Uterus (tissue), 4 donors: ENCODE results near the gene TRIM14. TPM values are rescaled to one million over a fixed set of nuclear protein-coding genes. Genes with fewer than 3 reads are reported as not detected.

Source experiments
- DNase-seq, 2 donors: peaks; one replicate each; pipeline ENCODE4 v3.0.0-alpha.2; 2019 to 2020
- H3K27ac ChIP-seq, 2 donors: fragments of 200-600 bp; sonication (generic); 1 replicate in 1 of 2; 2 replicates in 1 of 2; pipeline ENCODE4 v1.5.1; 2016 to 2018
- H3K27me3 ChIP-seq, 2 donors: fragments of 200-600 bp; sonication (generic); one replicate each; pipeline ENCODE4 v1.5.1; 2018 to 2019; ENCODE audit warnings: control low read depth in 1 of 2
- H3K36me3 ChIP-seq, 2 donors: fragments of 200-600 bp; sonication (generic); one replicate each; pipeline ENCODE4 v1.5.1; 2019; ENCODE audit warnings: control low read depth in 1 of 2
- H3K4me1 ChIP-seq, 2 donors: fragments of 200-600 bp; sonication (generic); one replicate each; pipeline ENCODE4 v1.5.1; 2018 to 2019; ENCODE audit warnings: control low read depth in 1 of 2
- H3K4me3 ChIP-seq, 2 donors: fragments of 200-600 bp; sonication (generic); 1 replicate in 1 of 2; 2 replicates in 1 of 2; pipeline ENCODE4 v1.5.1; 2018 to 2019; ENCODE audit warnings: mild to moderate bottlenecking in 1 of 2
- H3K9me3 ChIP-seq, 2 donors: fragments of 200-600 bp; sonication (generic); one replicate each; pipeline ENCODE4 v1.5.1; 2019; ENCODE audit warnings: control low read depth in 1 of 2
- CTCF ChIP-seq, 4 experiments: fragments of 200-600 bp in 2 of 4; fragments of 450-650 bp in 2 of 4; sonication (generic) in 2 of 4; IDR thresholded peaks; one replicate each; pipeline ENCODE4 v1.5.1; 2016 to 2019; ENCODE audit warnings: antibody characterized with exemption in 4 of 4, mild to moderate bottlenecking in 2 of 4, moderate library complexity in 1 of 4
- POLR2A ChIP-seq, 2 donors: fragments of 450-650 bp; IDR thresholded peaks; one replicate each; pipeline ENCODE4 v1.6.1; 2016; ENCODE audit warnings: antibody characterized with exemption in 2 of 2, mild to moderate bottlenecking in 1 of 2, moderate library complexity in 1 of 2
- intact Hi-C: fragments of 100-400 bp; cut with DNase I; formaldehyde crosslinking; loops from one replicate; pipeline ENCODE4 v1.15.1; 2023; ENCODE audit warnings: low total_unique reads
- total RNA-seq, 4 donors: library from RNA; depleted of rRNA in 3 of 4; stranded (reverse); fragments of >200 nt in 3 of 4; gene quantifications; one replicate each; pipeline versions ENCODE4 v1.1.0 to v1.2.4, GENCODE V29; 2014 to 2023
- donor health status: DM: yes; HTN: yes; CAD: no.

The TRIM14 gene
- total RNA-seq, 4 donors from 2014 or later = 1.5 to 17.7 (median 10.9) TPM

GRCh38 chr9:98085058-98085457, 34.0 kb downstream of the TRIM14 start:
- no peaks in the 10 kb centered on the region for H3K36me3 ChIP-seq
- H3K27ac ChIP-seq = no peak overlapping the region
- H3K9me3 ChIP-seq = no peaks in the 10 kb centered on the region
- no peaks in the 10 kb centered on the region for H3K4me1 ChIP-seq
- intact Hi-C loops = no loop called here
- no peak overlapping the region for H3K4me3 ChIP-seq
- no peaks in the 10 kb centered on the region for H3K27me3 ChIP-seq
- DNase-seq = no peak
- TF ChIP-seq POLR2A (IDR thresholded peaks at IDR 0.05) (no peak), CTCF (IDR thresholded peaks at IDR 0.05) (no peak)

DNA sequence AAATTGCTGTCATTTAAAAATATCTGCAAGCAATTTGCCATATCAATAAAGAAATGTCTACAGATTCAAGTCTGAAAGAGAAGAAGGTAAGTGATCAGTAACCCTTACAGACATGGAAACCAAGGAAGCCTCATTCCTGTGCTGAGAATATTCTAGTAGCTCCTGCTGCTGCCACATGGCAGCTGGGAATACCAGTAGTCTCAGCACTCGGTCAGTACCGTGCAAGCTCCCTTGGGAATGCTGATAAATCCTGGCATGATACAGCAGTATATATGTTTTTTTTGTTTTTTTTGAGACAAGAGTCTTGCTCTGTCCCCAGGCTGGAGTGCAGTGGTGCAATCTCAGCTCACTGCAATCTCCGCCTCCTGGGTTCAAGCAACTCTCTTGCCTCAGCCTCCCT, 34.6 kb downstream of the TRIM14 start:
- H3K4me3 ChIP-seq = no peak overlapping the region
- H3K36me3 ChIP-seq = no peaks in the 10 kb centered on the region
- no peak overlapping the region for H3K27ac ChIP-seq
- no peaks in the 10 kb centered on the region for H3K4me1 ChIP-seq
- H3K27me3 ChIP-seq = no peaks in the 10 kb centered on the region
- no peak for TF ChIP-seq CTCF (IDR thresholded peaks at IDR 0.05)
- TF ChIP-seq POLR2A (IDR thresholded peaks at IDR 0.05) = no peak
- H3K9me3 ChIP-seq = no peaks in the 10 kb centered on the region
- intact Hi-C loops = no loop called here
- no peak for DNase-seq

DNA sequence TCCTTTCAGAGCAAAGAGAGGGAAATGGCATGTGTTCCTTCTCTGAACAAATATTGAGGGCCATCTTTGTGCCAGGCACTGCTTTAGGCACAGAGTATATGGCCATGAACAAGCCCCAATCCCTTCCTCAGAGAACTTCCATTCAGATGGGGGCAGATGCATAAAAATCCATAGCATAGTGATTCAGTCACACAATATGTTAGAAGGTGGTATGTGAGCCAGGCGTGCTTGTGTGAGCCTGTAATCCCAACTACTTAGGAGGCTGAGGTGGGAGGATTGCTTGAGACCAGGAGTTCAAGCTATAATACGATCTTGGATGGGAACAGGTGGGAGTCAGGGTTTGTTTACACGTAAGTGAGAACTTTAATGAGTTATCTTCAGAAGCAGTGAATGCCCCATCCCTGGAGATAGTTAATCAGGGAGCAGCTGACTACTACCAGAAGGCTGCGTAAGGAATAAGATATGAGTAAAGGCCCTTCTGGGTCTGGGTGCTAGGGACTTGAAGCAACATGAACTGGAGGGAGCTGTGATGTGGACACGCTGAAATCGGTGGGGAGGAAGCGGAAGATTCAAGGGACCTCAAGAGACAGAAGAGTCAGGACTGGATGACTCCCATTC, 35.3 kb downstream of the TRIM14 start:
- H3K4me3 ChIP-seq = no peak overlapping the region
- no peaks in the 10 kb centered on the region for H3K9me3 ChIP-seq
- TF ChIP-seq CTCF (IDR thresholded peaks at IDR 0.05) = no peak
- TF ChIP-seq POLR2A (IDR thresholded peaks at IDR 0.05) = no peak
- H3K36me3 ChIP-seq = no peaks in the 10 kb centered on the region
- no peak for DNase-seq
- peak overlapping the region in 1 of 2 donors; percentile 4 for H3K27ac ChIP-seq
- no peaks in the 10 kb centered on the region for H3K4me1 ChIP-seq
- intact Hi-C loops = no loop called here
- no peaks in the 10 kb centered on the region for H3K27me3 ChIP-seq

GRCh38 chr9:98083061-98083501, 35.9 kb downstream of the TRIM14 start:
- TF ChIP-seq CTCF (IDR thresholded peaks at IDR 0.05) = no peak
- no peak for TF ChIP-seq POLR2A (IDR thresholded peaks at IDR 0.05)
- Histone ChIP-seq H3K27me3 (no peaks in the 10 kb centered on the region), H3K4me1 (no peaks in the 10 kb centered on the region), H3K27ac (peak overlapping the region in 1 of 2 donors; percentile 4), H3K9me3 (no peaks in the 10 kb centered on the region), H3K36me3 (no peaks in the 10 kb centered on the region), H3K4me3 (no peak overlapping the region)
- no peak for DNase-seq
- intact Hi-C loops = no loop called here

GRCh38 chr9:98081477-98082219, 37.4 kb downstream of the TRIM14 start:
- no peak for TF ChIP-seq POLR2A (IDR thresholded peaks at IDR 0.05)
- TF ChIP-seq CTCF (IDR thresholded peaks at IDR 0.05) = no peak
- intact Hi-C loops = no loop called here
- no peaks in the 10 kb centered on the region for H3K4me1 ChIP-seq
- H3K4me3 ChIP-seq = no peak overlapping the region
- no peaks in the 10 kb centered on the region for H3K9me3 ChIP-seq
- no peaks in the 10 kb centered on the region for H3K27me3 ChIP-seq
- DNase-seq = peak in 1 of 2 donors; percentile 39
- H3K36me3 ChIP-seq = no peaks in the 10 kb centered on the region
- H3K27ac ChIP-seq = peak overlapping the region in 1 of 2 donors; percentile 24
